ENCODE measurements around the gene FOCAD.

DNA sequence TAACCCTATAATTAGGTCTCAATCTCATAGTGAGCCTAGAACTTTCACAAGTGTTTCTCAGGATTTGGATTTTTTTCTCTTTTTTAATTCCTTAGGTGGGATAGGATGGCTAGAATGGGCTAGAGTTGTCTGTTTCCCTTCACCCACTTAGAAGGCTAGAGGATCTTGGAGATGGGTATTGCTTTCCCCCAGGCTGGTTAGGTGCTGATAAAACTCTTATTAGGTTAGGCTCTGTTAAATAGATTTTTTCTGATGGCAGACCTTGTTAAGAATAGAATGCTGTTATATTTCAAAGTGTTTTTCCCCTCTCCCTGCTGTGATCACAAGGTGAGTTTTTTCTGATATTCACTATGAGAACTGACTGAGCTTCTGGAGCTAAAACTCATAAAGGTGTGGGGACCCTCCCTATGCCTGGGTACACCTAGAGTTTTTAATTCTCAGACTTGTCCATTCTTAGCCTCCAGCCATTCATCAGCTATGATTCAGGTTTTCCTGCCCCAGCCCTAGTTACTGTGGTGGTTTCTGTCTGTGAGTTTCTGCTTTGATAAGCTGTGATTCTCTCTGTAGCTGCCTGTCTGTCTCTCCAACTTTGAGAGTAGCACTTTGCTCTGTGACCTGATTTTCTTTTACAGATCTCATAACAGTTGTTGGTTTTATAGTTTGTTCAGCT lies 215.0 kb downstream of the FOCAD start:
- TF ChIP-seq, protein P1, sequence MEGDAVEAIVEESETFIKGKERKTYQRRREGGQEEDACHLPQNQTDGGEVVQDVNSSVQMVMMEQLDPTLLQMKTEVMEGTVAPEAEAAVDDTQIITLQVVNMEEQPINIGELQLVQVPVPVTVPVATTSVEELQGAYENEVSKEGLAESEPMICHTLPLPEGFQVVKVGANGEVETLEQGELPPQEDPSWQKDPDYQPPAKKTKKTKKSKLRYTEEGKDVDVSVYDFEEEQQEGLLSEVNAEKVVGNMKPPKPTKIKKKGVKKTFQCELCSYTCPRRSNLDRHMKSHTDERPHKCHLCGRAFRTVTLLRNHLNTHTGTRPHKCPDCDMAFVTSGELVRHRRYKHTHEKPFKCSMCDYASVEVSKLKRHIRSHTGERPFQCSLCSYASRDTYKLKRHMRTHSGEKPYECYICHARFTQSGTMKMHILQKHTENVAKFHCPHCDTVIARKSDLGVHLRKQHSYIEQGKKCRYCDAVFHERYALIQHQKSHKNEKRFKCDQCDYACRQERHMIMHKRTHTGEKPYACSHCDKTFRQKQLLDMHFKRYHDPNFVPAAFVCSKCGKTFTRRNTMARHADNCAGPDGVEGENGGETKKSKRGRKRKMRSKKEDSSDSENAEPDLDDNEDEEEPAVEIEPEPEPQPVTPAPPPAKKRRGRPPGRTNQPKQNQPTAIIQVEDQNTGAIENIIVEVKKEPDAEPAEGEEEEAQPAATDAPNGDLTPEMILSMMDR (conservative IDR thresholded peaks at IDR 0.05 in 1 of 2, IDR thresholded peaks at IDR 0.05 in 1 of 2; ENCODE audit: low read depth in 1 of 2, low read length in 2 of 2), result no peak
- no peak for TF ChIP-seq EZH2 (IDR thresholded peaks at IDR 0.05; ENCODE audit: low read length, missing control alignments)

Measured in fibroblast of lung (primary cell).